PC-3 (cell line): ENCODE results near the gene ISYNA1.

Source experiments
- EZH2 ChIP-seq: fragments of 300-600 bp; sonication (generic); IDR thresholded peaks from one replicate; pipeline ENCODE4 v1.6.1; 2017; ENCODE audit warnings: antibody characterized with exemption, mild to moderate bottlenecking, low read length; ENCODE audit not compliant: unreplicated experiment
- TF ChIP-seq, protein P1 (sequence below): fragments of 300-600 bp; sonication (generic); conservative IDR thresholded peaks from 2 replicates; pipeline ENCODE4 v1.5.1; 2017; ENCODE audit warnings: antibody characterized with exemption, low read depth, mild to moderate bottlenecking, low read length

- TF ChIP-seq, protein P1, sequence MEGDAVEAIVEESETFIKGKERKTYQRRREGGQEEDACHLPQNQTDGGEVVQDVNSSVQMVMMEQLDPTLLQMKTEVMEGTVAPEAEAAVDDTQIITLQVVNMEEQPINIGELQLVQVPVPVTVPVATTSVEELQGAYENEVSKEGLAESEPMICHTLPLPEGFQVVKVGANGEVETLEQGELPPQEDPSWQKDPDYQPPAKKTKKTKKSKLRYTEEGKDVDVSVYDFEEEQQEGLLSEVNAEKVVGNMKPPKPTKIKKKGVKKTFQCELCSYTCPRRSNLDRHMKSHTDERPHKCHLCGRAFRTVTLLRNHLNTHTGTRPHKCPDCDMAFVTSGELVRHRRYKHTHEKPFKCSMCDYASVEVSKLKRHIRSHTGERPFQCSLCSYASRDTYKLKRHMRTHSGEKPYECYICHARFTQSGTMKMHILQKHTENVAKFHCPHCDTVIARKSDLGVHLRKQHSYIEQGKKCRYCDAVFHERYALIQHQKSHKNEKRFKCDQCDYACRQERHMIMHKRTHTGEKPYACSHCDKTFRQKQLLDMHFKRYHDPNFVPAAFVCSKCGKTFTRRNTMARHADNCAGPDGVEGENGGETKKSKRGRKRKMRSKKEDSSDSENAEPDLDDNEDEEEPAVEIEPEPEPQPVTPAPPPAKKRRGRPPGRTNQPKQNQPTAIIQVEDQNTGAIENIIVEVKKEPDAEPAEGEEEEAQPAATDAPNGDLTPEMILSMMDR = no peak
- TF ChIP-seq EZH2 = no peak
Observed at GRCh38 chr19:18442941-18443340, 5.0 kb upstream of the ISYNA1 start.
